NCI-H2171 treated with DMSO at 0.1 percent for 48 hours (cell line): ENCODE results near the gene ADNP2.

Source experiments
- DNase-seq: peaks from one replicate; lab custom pipeline; 2025; lab: John Stamatoyannopoulos, UW

ADNP2 gene

GRCh38 chr18:80107426-80107825 is 1.6 kb upstream of the ADNP2 start:
- no peak for DNase-seq

- DNase-seq, result no peak
Measured at GRCh38 chr18:80108121-80108536, 933 bp upstream of the ADNP2 start.

GRCh38 chr18:80109676-80110078 is 615 bp downstream of the ADNP2 start:
- DNase-seq, result peak; percentile 16

GRCh38 chr18:80112624-80113248 is 3.7 kb downstream of the ADNP2 start:
- DNase-seq, result no peak

GRCh38 chr18:80115035-80115434 is 6.0 kb downstream of the ADNP2 start:
- no peak for DNase-seq

- DNase-seq, result no peak
Measured at GRCh38 chr18:80119111-80119510, 10.0 kb downstream of the ADNP2 start.

- DNase-seq, result no peak
Measured at GRCh38 chr18:80120932-80121331, 11.9 kb downstream of the ADNP2 start.

- no peak for DNase-seq
Measured at GRCh38 chr18:80124131-80124530, 15.1 kb downstream of the ADNP2 start.

GRCh38 chr18:80126797-80127196 is 17.7 kb downstream of the ADNP2 start:
- DNase-seq, result no peak

- no peak for DNase-seq
Measured at GRCh38 chr18:80127635-80128034, 18.6 kb downstream of the ADNP2 start.

- DNase-seq, result no peak
Measured at GRCh38 chr18:80129672-80130367, 20.8 kb downstream of the ADNP2 start.

- DNase-seq, result no peak
Measured at GRCh38 chr18:80130555-80130954, 21.5 kb downstream of the ADNP2 start.

GRCh38 chr18:80132180-80132812 is 23.2 kb downstream of the ADNP2 start:
- no peak for DNase-seq

GRCh38 chr18:80133124-80133523 is 24.1 kb downstream of the ADNP2 start:
- no peak for DNase-seq

GRCh38 chr18:80135136-80135535 is 26.1 kb downstream of the ADNP2 start:
- DNase-seq, result no peak

GRCh38 chr18:80136679-80137078 is 27.6 kb downstream of the ADNP2 start:
- no peak for DNase-seq

- DNase-seq, result no peak
Measured at GRCh38 chr18:80137137-80137536, 28.1 kb downstream of the ADNP2 start.

- no peak for DNase-seq
Measured at GRCh38 chr18:80137976-80138375, 28.9 kb downstream of the ADNP2 start.

GRCh38 chr18:80140455-80140985 is 31.5 kb downstream of the ADNP2 start:
- no peak for DNase-seq

- no peak for DNase-seq
Measured at GRCh38 chr18:80143881-80144280, 34.8 kb downstream of the ADNP2 start.

- DNase-seq, result no peak
Measured at GRCh38 chr18:80145196-80145804, 36.2 kb downstream of the ADNP2 start.

GRCh38 chr18:80147037-80147417 is 38.0 kb downstream of the ADNP2 start:
- DNase-seq, result peak; percentile 20
